Measurements from ENCODE around the gene APBA1. TPM values are rescaled to one million over a fixed set of nuclear protein-coding genes. Genes with fewer than 3 reads are reported as not detected.
A peak's percentile ranks its signal among the peaks of the same experiment; 100 is the strongest.

Gene APBA1
- 1 to 10 TPM in 1 of 2 experiments, under 1 TPM in 1; 0.79 to 3.6 TPM for total RNA-seq

DNA sequence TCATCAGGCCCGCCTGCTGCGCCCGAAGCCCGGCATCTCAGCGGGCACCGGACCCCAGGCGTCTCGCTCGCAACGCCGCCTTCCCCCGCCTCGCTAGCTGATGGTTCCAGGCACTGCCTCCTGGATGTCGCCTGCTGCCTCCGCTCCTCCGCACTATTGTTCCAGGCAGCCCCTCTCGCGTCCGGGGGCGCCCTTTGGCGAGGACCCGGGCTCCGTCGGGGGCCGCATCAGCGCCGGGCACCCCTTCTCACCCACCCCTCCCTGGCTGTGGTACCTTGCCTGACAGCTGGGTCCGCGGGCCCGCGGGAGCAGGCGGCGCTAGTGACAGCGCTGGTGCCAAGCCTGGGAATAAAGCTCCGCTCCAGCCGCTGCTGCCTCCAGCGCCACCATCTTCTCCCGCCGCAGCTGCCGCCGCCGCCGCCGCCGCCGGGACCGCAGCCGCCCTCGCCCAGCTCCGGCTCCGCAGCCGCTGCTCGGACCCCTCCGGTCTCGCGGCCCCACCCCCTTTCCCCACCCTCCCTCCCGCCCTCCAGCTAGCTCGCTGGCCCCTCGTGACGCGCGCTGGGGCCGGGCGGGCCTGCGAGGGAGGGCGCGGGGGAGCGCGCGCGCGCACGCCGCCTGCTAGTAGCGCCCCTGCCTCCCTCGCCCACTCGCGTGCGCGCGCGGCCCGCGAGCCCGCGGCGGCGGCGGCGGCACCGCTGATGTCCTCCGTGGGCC, at the start of gene APBA1:
TSS of gene APBA1 (minus strand) at position 493 of the 717 bp plus-strand sequence.
- CTCF ChIA-PET, result interaction anchor here (1.1 to 1.6 kb wide), 10 partner anchors 12 to 930 kb away, joined by 3 to 5 read pairs (median 4); partner anchors contain the start of gene PTAR1
- DNase-seq (no peak), ATAC-seq (peak; percentile 51)
- H3K27me3 Mint-ChIP-seq, result peaks cover 48% of the 10 kb centered on the region
- H3K4me1 Mint-ChIP-seq, result peaks cover 4% of the 10 kb centered on the region
- no peaks in the 10 kb centered on the region for H3K9me3 Mint-ChIP-seq (ENCODE audit: low read depth)
- peak within 1 kb of the TSS; percentile 58 for H3K4me3 Mint-ChIP-seq
- no peaks in the 10 kb centered on the region for H3K36me3 Mint-ChIP-seq
- H3K27ac Mint-ChIP-seq, result no peak within 1 kb of the TSS

DNA sequence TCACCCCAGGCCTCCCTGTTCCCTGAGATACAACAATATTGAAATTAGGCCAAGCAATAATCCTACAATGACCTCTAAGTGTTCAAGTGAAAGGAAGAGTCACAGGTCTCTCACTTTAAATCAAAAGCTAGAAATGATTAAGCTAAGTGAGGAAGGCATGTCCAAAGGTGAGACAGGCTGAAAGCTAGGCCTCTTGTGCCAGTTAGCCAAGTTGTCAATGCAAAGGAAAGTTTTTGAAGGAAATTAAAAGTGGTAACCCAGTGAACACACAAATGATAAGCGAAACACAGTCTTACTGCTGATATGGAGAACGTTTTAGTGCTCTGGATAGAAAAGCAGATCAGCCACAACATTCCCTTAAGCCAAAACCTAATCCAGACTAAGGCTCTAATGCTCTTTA, 47.8 kb upstream of the APBA1 start:
- H3K27ac Mint-ChIP-seq, result no peak overlapping the region
- H3K9me3 Mint-ChIP-seq (ENCODE audit: low read depth), result no peaks in the 10 kb centered on the region
- no peak overlapping the region for H3K4me3 Mint-ChIP-seq
- peaks cover 54% of the 10 kb centered on the region for H3K36me3 Mint-ChIP-seq
- no peaks in the 10 kb centered on the region for H3K4me1 Mint-ChIP-seq
- ATAC-seq (no peak), DNase-seq (no peak)
- H3K27me3 Mint-ChIP-seq, result no peaks in the 10 kb centered on the region
- CTCF ChIA-PET, result no interaction called here

DNA sequence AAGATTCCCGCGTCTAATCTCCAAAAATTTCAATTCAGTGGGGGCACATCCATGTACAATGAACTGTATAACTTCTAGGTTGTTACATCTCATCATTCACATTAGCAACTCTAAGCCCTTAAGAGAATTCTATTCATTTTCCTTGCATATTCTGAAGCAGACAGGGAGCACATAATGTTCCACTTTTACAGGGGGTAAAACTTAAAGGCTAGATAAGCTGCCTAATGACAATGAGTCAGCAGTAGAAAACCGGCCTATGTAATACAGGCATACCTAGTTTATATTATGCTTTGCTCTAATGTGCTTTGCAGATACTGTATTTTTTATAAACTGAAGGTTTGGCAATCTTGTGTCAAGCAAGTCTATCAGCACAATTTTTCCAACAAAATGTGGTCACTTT, 47.2 kb upstream of the APBA1 start:
- no peaks in the 10 kb centered on the region for H3K9me3 Mint-ChIP-seq (ENCODE audit: low read depth)
- H3K4me1 Mint-ChIP-seq, result no peaks in the 10 kb centered on the region
- H3K27me3 Mint-ChIP-seq, result no peaks in the 10 kb centered on the region
- H3K4me3 Mint-ChIP-seq, result no peak overlapping the region
- no peak overlapping the region for H3K27ac Mint-ChIP-seq
- peaks cover 52% of the 10 kb centered on the region for H3K36me3 Mint-ChIP-seq
- ATAC-seq (no peak), DNase-seq (no peak)
- CTCF ChIA-PET, result no interaction called here

DNA sequence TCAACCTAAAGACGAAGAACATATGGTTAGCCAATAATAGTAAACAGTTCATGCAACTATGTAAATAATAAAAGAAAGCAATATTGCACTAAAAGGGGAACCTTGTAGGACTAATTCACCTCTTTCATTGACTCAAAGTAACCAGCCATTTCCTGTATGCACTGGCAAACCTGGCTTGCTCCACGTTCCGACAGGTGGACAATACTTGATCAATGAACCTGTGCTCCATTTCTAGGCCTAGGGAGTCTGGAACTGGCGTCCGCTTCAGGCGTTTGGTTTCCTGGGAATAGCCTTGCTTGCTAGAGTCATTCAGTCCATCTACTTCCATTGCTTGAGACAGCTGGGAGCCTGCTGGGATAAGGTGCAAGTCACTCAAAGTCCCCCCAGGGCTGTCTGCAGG, 46.0 kb upstream of the APBA1 start:
- ATAC-seq, result no peak
- CTCF ChIA-PET, result no interaction called here
- no peak for DNase-seq
- Mint-ChIP-seq H3K9me3 (ENCODE audit: low read depth) (no peaks in the 10 kb centered on the region), H3K27me3 (no peaks in the 10 kb centered on the region), H3K4me1 (no peaks in the 10 kb centered on the region), H3K27ac (no peak overlapping the region), H3K4me3 (no peak overlapping the region), H3K36me3 (peaks cover 47% of the 10 kb centered on the region)

DNA sequence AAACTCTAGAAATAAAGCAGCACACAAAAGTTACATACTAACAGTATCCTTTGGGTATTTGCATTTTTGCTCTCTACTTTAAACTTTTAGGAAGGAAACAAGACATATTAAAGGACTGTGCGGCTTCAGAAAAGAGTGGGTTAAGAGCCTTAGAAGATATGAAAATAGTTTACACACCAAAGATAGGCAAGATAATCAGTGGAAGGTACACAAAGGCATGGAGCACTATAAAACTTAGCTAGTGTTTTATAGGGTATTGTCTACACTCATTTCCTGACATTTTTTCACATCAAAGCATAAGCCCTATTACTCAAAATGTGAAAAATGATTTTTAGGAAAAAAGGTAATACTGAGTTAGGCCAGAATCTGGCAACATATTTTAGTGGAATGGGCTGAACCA, 43.7 kb upstream of the APBA1 start:
- no peak for ATAC-seq
- no peak overlapping the region for H3K27ac Mint-ChIP-seq
- CTCF ChIA-PET, result no interaction called here
- no peak for DNase-seq
- H3K4me3 Mint-ChIP-seq, result no peak overlapping the region
- H3K4me1 Mint-ChIP-seq, result no peaks in the 10 kb centered on the region
- H3K27me3 Mint-ChIP-seq, result no peaks in the 10 kb centered on the region
- peaks cover 33% of the 10 kb centered on the region for H3K36me3 Mint-ChIP-seq
- no peaks in the 10 kb centered on the region for H3K9me3 Mint-ChIP-seq (ENCODE audit: low read depth)

DNA sequence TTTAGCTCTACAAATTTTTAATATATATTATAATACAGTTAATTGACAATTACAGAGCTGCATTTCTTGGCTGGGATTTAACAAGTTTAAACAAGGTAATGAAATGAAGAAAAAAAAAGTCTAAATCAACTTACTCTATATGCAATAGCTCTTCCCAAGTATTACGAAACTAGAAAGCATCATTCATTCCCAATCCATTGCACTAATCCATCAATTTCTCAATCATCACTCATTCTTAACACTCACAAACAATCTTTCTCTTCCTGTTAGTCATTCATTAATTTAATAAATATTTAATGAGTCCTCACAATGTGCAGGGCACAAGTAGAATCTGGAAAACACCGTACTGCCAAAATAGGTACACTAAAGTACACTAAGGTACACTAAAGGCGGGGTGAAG, 42.9 kb upstream of the APBA1 start:
- DNase-seq (no peak), ATAC-seq (no peak)
- Mint-ChIP-seq H3K9me3 (ENCODE audit: low read depth) (no peaks in the 10 kb centered on the region), H3K27me3 (no peaks in the 10 kb centered on the region), H3K36me3 (peaks cover 28% of the 10 kb centered on the region), H3K27ac (no peak overlapping the region), H3K4me1 (no peaks in the 10 kb centered on the region), H3K4me3 (no peak overlapping the region)
- CTCF ChIA-PET, result no interaction called here

DNA sequence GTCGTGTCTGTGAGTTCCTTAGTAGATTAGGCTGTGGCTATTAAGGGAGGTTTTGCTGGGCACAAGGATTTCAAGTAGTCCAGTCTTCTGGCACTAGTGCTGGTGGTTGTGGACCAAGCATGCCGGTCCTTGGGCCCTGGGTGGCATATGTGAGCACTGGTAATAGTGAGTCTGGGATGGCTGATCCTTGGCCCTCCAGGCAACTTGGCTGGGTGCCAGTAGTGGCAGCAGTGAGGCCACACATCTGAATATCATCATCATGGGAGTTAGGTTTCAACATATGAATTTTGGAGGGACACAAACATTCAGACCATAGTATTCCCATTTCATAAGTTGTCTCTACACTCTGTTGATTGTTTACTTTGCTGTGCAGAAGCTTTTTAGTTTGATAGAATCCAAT, 25.3 kb upstream of the APBA1 start:
- Mint-ChIP-seq H3K27me3 (peaks cover 21% of the 10 kb centered on the region), H3K4me3 (no peak overlapping the region), H3K36me3 (peaks cover 7% of the 10 kb centered on the region), H3K9me3 (ENCODE audit: low read depth) (peaks cover 16% of the 10 kb centered on the region), H3K4me1 (no peaks in the 10 kb centered on the region), H3K27ac (no peak overlapping the region)
- no peak for ATAC-seq
- DNase-seq, result no peak
- CTCF ChIA-PET, result no interaction called here

DNA sequence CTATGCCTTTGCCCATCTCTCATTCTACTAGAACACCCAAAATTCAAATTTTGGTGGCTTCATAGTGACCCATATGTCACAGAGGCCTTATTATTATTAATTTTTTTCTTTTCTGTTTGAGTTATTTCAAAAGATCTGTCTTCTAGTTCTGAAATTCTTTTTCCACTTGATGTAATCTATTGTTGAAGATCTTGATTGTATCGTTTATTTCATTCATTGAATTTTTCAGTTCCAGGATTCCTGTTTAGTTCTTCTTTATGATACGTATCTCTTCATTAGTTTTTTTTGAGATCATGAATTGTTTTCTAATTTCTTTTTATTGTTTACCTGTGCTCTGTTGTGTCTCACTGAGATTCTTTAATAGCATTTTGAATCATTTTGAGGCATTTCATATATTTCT, 24.6 kb upstream of the APBA1 start:
- Mint-ChIP-seq H3K9me3 (ENCODE audit: low read depth) (peaks cover 14% of the 10 kb centered on the region), H3K27ac (no peak overlapping the region), H3K4me3 (no peak overlapping the region), H3K4me1 (no peaks in the 10 kb centered on the region), H3K36me3 (peaks cover 6% of the 10 kb centered on the region), H3K27me3 (peaks cover 24% of the 10 kb centered on the region)
- ATAC-seq (no peak), DNase-seq (no peak)
- CTCF ChIA-PET, result no interaction called here

DNA sequence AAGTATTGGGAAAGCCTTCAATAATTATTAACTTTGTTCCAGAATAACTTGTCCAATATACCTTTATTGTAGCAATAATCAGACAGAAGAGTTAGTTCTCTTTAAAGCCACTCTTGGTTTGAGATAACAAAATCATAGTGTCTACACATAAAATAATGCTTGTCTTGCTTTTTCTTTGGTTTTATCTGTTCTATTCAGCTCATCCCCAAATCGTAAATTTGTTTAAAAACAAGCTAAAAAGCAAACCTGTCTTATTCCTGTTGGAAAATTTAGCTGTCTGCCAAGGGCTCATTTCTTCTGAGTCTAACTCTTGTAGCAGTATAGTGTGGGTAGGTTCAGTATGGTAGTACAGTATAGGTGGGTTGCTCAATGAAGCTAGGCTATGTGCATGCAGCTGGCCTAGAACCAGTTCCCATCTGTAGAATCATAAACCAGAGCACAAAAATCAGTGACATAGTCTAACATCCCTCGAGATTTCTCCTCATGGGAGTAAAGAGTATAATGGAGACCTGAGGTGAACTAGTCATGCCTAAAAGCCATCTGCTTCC, 17.9 kb upstream of the APBA1 start:
- no peaks in the 10 kb centered on the region for H3K36me3 Mint-ChIP-seq

DNA sequence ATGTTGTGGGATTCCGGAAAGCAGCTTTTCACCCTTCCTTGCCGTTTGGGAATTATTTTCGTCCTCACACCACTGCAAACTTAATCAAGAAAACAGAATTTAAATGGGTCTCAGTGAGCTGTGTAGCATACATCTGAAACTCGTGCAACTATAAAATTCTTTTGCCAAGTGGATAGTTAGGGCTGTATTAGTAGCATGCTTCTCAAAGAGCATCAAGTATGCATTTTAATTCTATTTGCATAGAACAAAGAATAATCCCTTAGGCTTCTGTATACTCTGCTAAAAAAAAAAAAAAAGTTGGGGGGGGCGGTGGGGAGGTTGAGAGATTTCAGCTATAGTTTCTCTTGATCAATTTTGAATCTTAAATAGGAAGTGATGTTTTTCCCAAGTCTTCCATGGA, 11.8 kb upstream of the APBA1 start:
- H3K4me3 Mint-ChIP-seq, result no peak overlapping the region
- no peaks in the 10 kb centered on the region for H3K36me3 Mint-ChIP-seq
- no peaks in the 10 kb centered on the region for H3K4me1 Mint-ChIP-seq
- ATAC-seq, result no peak
- DNase-seq, result no peak
- no peaks in the 10 kb centered on the region for H3K9me3 Mint-ChIP-seq (ENCODE audit: low read depth)
- no peak overlapping the region for H3K27ac Mint-ChIP-seq
- CTCF ChIA-PET, result interaction anchor here (1.0 kb wide), 1 partner anchor 11 kb away, joined by 4 read pairs; no protein-coding TSS in a partner anchor
- H3K27me3 Mint-ChIP-seq, result peaks cover 8% of the 10 kb centered on the region

More for the DNA sequence above, 17.9 kb upstream of the APBA1 start:
- DNase-seq (no peak), ATAC-seq (no peak)
- no peak overlapping the region for H3K4me3 Mint-ChIP-seq
- H3K27me3 Mint-ChIP-seq, result peaks cover 26% of the 10 kb centered on the region
- no peak overlapping the region for H3K27ac Mint-ChIP-seq
- H3K9me3 Mint-ChIP-seq (ENCODE audit: low read depth), result no peaks in the 10 kb centered on the region
- H3K4me1 Mint-ChIP-seq, result no peaks in the 10 kb centered on the region
- CTCF ChIA-PET, result interaction anchor here (1.3 kb wide), 1 partner anchor 18 kb away, joined by 4 read pairs; the partner anchor contains the start of gene APBA1

DNA sequence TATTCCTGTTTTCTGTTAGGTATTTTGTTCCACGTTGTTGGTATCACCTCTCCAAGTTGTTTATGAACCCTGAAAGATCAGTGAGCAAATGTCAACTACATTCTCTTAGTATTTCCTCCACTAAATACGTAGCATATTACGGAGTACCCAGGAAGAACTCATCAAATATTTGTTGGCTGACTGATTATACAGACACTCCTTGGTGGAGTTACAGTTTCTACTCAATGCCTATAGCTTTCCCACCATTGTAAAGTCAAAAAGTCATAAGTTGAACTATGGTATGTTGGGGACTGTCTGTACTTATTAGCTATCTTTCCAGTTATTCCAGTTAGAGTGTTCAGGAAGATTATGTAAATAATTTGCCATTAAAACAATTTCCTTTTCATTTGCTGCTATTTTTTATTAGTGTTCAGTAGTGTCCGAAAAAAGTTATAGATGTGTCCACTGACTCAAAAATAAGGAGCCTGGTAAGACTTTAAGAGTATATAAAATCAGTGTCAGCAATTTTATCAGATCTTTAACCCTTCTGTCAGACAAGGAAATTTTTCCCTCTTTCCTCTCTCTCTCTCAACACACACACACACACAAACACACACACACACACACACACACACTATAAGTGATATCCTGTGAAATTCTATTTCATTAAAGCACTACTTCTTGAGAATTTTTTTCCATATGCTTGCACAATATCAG, 6.8 kb upstream of the APBA1 start:
- DNase-seq (no peak), ATAC-seq (no peak)
- Mint-ChIP-seq H3K4me3 (no peak overlapping the region), H3K9me3 (ENCODE audit: low read depth) (no peaks in the 10 kb centered on the region), H3K4me1 (no peaks in the 10 kb centered on the region), H3K27me3 (peaks cover 29% of the 10 kb centered on the region), H3K36me3 (no peaks in the 10 kb centered on the region), H3K27ac (no peak overlapping the region)
- CTCF ChIA-PET, result no interaction called here

DNA sequence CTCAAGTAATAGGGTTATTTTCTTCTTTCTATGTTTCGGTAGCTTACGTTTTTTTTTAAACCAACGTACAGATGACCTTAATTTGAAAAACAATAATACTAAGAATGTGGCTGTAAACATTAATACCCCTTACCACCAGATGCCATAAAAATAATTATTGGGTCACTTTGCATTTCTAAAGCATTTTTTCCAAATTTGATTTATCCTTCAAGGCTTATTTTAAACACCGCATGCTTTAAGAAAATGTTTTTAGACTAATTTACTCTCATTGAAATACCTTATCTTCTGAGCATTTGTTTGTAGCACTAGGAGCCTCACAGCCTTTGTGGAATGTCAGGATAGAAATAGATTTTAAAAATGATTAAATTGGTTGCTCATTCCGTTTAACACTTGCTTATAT, 5.8 kb upstream of the APBA1 start:
- Mint-ChIP-seq H3K27ac (no peak overlapping the region), H3K4me1 (peaks cover 2% of the 10 kb centered on the region), H3K27me3 (peaks cover 34% of the 10 kb centered on the region), H3K9me3 (ENCODE audit: low read depth) (no peaks in the 10 kb centered on the region), H3K4me3 (no peak overlapping the region), H3K36me3 (no peaks in the 10 kb centered on the region)
- CTCF ChIA-PET, result no interaction called here
- ATAC-seq (no peak), DNase-seq (no peak)

DNA sequence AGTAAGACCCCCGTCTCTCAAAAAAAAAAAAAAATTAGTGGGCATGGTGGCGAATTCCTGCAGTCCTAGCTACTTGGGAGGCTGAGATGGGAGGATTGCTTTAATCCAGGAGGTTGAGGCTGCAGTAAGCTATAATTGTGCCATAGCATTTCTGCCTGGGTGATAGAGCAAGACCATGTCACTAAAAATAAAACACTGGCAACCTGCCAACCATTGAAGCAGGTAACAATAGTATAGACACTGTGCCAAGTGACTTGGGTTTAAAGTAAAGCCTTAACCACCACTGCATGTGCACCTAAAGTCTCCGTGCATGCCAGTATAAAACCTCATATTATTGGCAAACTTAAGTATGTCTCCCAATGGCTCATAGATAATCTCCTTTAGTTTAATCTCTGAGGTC, 3.4 kb upstream of the APBA1 start:
- Mint-ChIP-seq H3K27ac (no peak overlapping the region), H3K9me3 (ENCODE audit: low read depth) (no peaks in the 10 kb centered on the region), H3K36me3 (no peaks in the 10 kb centered on the region), H3K27me3 (peaks cover 50% of the 10 kb centered on the region), H3K4me1 (peaks cover 4% of the 10 kb centered on the region), H3K4me3 (no peak overlapping the region)
- ATAC-seq, result no peak
- CTCF ChIA-PET, result no interaction called here
- no peak for DNase-seq

Measured in activated CD8-positive, alpha-beta memory T cell treated with anti-CD3 and anti-CD28 coated beads, Interleukin-2, amount 10 ng/mL, durations not matched to agents 7 days and 5 days (primary cell).